Right lobe of liver (tissue), 4 donors: ENCODE measurements around the gene DNAJA1.

Experiments
- POLR2A ChIP-seq: fragments of 450-650 bp; IDR thresholded peaks from one replicate; pipeline ENCODE4 v1.6.1; 2017; ENCODE audit warnings: antibody characterized with exemption, mild to moderate bottlenecking
- TF ChIP-seq, protein P1 (sequence below), 4 donors: fragments of 200-600 bp in 3 of 4; fragments of 450-650 bp in 1 of 4; IDR thresholded peaks; one replicate each; pipeline versions ENCODE4 v1.5.1 to v1.8.0; 2016 to 2022; ENCODE audit warnings: antibody characterized with exemption in 4 of 4, mild to moderate bottlenecking in 2 of 4
- donor health status: DM: no; HTN: no; CAD: no.
- donor health status: DM: no; HTN: no; CAD: no.
- donor health status: DM: no; HTN: yes; CAD: no.

DNA sequence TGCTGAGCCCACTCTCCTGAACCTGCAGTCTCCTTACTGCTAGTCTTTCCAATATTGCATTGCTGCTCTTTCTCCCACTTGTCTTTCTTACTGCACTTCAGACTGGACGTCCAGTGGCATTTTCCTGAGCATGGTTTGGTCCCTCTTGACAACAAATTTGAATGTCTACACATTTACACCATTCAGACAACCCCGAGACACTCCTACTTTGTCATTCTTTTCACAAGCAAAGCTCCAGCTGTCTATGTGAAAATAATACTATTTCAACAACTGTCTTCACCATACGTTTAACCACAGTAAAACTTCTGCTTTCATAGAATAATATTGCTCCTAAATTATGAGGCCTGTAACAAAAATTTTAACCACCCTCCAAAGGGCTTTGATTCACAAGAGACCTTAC lies 13.2 kb upstream of the DNAJA1 start:
- TF ChIP-seq, protein P1, sequence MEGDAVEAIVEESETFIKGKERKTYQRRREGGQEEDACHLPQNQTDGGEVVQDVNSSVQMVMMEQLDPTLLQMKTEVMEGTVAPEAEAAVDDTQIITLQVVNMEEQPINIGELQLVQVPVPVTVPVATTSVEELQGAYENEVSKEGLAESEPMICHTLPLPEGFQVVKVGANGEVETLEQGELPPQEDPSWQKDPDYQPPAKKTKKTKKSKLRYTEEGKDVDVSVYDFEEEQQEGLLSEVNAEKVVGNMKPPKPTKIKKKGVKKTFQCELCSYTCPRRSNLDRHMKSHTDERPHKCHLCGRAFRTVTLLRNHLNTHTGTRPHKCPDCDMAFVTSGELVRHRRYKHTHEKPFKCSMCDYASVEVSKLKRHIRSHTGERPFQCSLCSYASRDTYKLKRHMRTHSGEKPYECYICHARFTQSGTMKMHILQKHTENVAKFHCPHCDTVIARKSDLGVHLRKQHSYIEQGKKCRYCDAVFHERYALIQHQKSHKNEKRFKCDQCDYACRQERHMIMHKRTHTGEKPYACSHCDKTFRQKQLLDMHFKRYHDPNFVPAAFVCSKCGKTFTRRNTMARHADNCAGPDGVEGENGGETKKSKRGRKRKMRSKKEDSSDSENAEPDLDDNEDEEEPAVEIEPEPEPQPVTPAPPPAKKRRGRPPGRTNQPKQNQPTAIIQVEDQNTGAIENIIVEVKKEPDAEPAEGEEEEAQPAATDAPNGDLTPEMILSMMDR (IDR thresholded peaks at IDR 0.05): no peak
- no peak for TF ChIP-seq POLR2A
